Fibroblast of skin of back (primary cell): ENCODE measurements around the gene NTM.

Experiments used
- DNase-seq: peaks from one replicate; pipeline ENCODE4 v3.0.0-alpha.2; 2013

The NTM gene

DNA sequence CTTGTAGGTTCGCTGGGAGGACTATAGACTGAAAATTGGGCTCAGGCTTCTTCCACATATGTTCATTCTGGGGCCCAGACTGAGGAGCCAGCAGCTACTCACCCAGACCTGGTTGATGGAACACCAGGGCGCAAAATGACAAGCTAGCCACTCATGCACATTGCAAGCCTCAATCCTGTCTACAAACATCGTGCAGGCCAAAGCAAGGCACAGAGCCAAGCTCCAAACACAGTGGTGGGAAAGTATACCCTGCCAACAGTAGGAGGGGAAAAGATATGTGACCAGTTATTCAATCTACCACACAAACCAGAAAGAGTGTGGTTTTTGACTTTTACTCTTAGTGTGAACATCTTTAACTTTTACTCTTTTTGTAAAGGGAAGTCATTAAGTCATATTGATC is 660.5 kb downstream of the NTM start:
- no peak for DNase-seq

- peak; percentile 93 for DNase-seq
Measured at GRCh38 chr11:132032555-132032954, 662.1 kb downstream of the NTM start.

DNA sequence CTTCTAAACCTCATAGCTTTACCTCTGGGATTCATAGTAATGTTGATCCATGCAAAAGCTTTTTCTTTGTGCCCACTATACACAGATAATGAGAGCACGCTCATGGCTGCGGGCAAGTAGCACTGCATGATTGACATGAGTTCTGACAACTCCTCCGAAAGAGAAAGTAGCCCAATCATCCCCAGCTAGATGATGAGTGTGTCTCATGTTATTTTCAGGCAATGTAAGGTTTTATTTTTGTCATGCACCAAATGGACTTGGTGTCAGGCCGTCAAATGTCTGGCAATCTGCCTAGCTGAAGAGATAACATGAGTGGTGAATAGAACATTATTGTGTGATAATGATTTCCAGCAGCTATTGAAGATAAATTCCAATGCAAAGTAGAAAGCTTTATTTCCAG is 662.6 kb downstream of the NTM start:
- DNase-seq: no peak

GRCh38 chr11:132035228-132035627 is 664.8 kb downstream of the NTM start:
- DNase-seq: no peak

DNA sequence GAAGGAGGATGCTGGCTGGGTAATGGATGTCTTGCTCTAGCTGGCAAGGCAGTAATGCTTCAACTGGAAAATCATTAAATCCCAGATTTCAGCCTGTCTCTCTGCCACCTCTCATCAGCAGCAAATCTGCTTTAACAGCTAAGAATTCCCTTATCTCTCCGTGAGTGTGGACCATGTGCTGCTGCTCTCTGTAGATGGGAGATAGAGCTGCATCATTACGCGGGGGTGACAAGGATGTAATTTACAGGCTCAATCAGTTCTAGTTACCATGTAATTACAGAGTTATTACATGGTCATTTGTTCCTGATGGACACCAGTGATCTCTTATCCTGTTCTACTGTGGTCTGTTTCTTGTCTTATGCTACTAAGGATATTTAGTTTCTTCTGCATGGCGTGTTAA is 665.4 kb downstream of the NTM start:
- DNase-seq: no peak

DNA sequence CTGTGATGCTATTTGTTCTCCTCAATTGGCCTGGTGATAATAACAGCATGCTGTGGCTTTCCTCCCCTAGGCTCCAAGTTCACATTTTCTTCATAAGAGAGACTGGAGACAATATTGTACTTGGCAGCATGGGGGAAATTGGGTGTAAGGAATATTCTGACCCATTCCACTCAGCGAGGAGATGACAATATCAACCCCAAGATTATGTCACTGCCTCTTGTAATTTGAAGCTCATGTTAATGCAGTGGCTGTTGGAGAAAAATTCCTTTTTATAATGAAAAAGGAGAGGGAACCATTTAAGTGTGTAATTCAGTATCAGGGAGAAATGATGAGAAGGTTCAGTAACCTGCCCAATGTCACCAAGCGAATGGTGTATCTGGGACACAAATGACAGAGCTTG is 665.8 kb downstream of the NTM start:
- no peak for DNase-seq

DNA sequence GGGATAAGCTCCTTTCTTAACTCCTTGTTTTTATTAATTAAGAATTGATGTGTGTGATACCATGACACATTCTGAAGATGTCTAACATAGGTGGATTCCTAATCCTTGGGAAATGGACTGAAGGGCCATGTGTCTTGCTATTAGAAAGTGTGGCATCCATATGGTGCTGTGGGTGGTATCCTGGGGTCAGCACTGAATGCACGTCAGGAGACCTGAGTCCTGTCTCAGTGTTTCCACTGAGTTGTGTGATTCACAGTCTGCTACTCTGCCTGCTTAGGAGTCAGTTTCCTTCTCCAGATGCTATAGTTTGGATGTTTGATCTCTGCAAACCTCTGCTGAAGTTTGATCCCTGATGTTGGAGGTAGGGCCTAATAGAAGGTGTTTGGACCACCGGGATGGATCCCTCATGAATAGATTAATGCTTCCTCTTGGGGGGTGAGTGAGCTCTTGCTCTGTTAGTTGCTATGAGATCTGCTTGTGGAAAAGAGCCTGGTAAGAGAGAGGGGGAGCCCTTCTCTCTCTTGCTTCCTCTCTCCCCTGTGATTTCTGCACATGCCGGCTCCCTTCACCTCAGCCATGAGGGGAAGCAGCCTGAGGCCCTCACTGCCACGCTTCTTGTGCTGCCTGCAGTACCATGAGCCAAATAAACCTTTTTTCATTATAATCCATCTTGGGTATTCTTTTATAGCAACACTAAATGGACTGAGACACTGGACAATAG is 666.5 kb downstream of the NTM start:
- DNase-seq: no peak

DNA sequence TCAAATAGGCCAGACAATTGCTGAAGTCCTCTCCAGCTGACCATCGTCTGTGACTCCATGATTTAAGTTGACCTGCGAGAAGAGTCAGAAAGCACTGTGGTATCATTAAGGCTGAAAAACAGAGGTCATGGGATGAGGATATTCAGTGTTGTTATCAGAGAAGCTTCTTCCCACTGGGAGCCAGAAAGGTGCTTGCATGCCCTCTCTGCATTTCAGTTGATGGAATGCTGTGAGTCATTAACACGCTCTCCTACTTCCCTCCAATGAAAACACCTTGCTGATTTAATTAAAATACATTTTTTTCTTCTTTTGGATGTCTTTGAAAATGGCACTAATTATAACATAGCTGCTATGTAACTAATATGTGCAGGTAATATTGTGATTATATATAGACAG is 667.0 kb downstream of the NTM start:
- no peak for DNase-seq

DNA sequence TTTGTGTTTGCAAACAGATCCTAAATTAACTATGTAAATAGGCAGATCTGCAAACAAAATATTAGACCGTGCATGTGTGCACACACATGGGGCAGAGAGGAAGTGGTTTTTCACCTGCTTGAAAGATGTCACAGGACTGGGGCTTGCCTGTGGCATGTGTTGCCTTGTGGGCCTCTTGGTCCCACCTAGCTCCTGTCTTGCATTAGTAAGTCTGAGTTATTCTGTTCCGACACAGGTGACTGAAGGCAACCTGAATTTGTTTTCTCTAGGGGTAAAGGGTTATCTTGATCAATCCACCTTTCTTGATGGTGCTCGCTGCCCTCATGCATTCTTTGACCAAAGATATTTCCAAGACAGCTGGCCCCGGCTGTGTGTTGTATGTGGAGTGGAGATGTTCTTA is 667.5 kb downstream of the NTM start:
- DNase-seq: no peak

DNA sequence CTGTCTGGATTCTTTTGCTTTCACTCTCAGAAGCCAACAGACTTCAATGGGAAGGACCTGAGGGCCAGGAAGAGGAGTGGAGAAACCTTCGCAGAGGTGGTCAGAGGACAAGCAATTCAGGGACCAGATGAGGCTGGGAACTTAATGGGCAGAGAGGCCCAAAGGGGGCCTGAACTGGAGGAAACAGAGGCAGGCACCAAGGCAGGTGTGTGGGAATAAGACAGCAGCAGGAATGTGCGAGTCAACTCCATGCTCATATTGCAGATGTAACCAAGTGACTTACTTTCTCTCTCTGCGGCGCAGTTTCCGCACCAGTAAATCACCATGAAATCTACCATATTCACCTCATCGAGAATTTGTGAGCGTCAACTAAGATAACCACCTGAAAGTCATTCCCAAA is 669.1 kb downstream of the NTM start:
- no peak for DNase-seq

DNA sequence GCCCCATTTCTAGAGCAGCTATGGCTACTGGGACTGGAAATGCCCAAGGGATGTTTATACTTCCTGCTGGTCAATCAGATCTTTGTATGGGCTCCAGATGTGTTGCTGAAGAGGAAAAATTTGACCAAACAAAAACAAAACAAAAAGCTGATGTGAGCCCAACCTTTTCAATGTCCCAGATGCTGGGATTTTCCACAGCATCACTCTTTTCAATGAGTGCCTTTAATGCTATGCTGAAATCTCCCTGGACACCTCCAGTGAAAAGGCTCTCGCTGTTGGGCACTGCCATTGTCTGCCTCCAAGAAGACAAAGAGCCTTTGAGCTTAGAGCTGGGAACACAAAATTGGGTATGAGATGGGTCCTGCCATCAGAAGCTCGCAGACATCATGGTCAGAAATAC is 671.9 kb downstream of the NTM start:
- no peak for DNase-seq

GRCh38 chr11:132043714-132044113 is 673.3 kb downstream of the NTM start:
- no peak for DNase-seq

- no peak for DNase-seq
Measured at GRCh38 chr11:132045107-132045506, 674.7 kb downstream of the NTM start.

- DNase-seq: no peak
Measured at GRCh38 chr11:132046288-132046865, 676.0 kb downstream of the NTM start.

DNA sequence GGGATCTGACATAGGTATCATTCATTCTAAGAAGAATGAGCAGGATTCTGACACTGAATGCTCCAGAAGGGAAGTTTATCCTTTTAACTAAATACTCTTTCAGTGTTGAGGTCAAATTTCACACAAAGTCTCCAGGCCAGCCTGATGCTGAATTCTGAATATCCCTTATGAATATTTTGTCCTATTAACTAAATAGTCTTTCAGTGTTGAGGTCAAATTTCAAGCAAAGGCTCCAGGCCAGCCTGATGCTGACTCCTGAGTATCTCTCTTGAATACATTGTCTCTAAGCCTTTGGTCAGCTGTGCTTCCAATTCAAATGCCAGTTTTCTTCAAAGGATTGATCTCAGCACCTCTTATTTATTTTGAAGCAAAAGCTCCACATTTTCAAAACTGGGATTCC is 676.8 kb downstream of the NTM start:
- no peak for DNase-seq

DNA sequence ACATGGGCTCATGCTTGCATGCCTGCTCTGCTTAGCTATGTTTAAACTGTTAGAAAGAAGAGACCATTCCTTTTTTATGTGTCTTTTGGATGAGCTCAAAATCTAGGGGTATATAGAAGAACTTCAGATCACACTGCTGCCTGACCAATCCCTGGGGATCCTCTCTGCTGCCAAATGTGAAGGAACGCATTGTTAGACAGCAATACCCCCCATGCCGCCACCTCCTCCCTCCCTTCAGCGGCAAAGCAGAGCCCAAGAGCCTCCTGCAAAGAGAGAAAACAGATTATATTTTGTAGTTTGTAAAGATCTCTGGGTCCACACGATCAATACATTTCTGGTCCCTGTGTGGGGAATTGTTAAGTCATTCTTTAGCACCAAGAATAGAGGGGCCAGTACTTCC is 677.6 kb downstream of the NTM start:
- no peak for DNase-seq

DNA sequence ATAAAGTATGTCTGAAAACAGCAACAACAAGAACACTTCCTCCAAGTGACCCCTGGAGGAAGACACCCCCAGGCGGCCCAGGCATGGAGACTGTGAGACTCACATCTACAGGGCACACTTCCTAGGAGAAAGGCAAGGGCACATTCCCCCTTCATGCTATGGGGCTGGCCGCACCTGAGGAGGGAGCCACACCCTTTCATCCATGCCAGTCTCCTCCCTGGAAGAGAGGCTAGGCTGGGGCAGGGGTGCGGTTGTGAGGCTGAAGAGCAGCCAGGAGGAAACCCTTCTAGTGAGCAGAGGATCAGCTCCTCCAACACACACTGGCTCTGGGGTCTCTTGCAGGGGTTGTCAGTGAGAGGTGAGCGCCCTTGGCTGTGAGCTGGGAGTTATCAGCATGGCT is 678.8 kb downstream of the NTM start:
- no peak for DNase-seq

DNA sequence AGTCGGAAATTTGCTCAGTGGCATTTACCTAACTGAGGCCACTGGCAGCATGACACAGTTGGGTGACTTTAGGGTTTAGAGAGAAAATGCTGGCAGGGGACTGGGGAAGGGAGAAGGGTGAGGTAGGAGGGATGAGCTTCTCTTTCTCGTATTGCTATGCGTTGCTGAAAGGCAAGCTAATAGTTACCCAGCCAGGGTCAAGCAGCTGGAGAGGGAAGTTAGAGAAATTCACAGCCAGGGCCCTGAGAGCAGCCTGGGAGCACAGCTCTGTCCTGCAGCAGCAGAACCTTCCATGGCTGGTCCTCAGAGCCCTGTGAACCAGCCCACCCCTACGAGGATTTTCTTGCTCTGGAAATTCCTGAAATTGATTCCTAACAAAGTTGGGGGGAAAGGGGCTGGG is 679.6 kb downstream of the NTM start:
- no peak for DNase-seq

DNA sequence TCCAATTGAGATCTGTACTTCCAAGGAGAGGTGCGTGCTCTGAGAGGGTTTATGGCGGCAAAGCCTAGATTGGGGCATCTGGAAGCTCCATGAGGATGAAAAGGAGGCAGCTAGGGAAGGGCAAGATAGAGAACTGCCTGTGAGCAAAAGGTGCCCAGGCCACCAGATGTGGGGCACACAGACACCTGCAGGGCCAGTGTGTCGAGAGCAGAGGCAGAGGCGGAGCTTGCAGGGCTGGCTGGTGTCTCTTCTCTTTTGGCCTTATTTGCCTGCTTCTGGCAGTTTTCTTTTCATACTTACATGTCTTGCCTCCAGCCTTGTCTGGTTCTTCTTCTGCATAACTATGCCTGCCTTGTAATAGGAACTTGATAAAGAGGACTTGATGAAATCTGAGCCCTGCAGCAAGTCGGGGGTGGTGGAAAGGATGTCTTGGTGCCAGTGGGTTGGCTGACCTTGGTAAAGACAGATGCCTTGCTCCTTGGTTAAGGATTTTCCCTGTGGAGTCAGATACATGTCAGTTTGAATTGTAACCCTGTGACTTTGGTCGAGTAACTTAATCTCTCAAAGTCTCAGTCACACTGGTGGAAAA is 680.3 kb downstream of the NTM start:
- DNase-seq: no peak

GRCh38 chr11:132051704-132052103 is 681.3 kb downstream of the NTM start:
- no peak for DNase-seq

DNA sequence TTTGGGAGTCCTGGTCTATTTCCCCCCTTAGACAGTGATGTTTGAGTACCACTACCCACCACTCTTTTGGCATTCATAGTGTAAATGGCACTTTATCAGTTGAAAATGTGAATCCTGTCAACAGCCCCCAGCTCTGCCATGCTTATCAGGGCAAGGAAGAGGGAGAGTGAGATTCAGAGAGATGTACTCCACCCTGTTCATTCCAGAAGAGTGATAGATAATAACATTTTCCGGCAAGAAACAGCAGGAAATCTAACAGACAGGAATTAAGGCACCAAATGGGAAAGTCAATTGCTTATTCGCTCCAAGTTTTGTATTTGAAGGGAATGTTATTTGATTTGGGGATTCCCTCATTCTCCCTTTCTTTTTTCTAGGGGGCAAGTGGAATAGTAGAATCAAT is 681.9 kb downstream of the NTM start:
- peak; percentile 72 for DNase-seq

- peak; percentile 77 for DNase-seq
Measured at GRCh38 chr11:132052904-132053303, 682.5 kb downstream of the NTM start.

GRCh38 chr11:132054822-132055221 is 684.4 kb downstream of the NTM start:
- DNase-seq: peak; percentile 98

GRCh38 chr11:132055296-132055695 is 684.9 kb downstream of the NTM start:
- no peak for DNase-seq

DNA sequence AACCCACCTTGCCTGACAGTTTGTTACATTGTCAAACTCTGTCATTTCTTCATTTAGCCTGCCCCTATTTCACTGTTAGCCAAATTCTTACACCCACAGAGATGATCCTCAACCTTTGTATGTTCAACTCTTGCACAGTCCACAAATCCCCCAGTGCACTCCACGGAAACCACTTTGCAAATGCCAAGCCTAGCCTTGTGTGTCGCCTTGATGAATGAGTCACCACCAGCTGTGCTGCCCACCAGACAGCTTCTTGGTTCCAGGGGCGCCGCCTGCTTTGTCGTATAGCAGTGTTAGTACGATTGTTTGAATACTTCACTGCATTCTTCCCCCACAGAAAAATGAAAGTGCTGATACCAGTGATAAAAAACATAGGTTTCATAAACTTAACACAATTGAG is 686.3 kb downstream of the NTM start:
- DNase-seq: peak; percentile 89
